PC-3 (cell line): ENCODE data around the gene SLC4A7. TPM values are rescaled to one million over a fixed set of nuclear protein-coding genes. Genes with fewer than 3 reads are reported as not detected.

ENCODE experiments used
- ATAC-seq: fragments of 200-7000 bp; cut with Tn5 transposase; 2 replicates; pipeline ENCODE4 v1.9.1; 2020; ENCODE audit warnings: mild to moderate bottlenecking, moderate library complexity
- Bru-seq: library from RNA; stranded (reverse); fragments of 400-500 nt; gene quantifications from one replicate; lab custom pipeline; 2021; lab: Mats Ljungman, UMichigan
- BruChase-seq, 2 experiments: library from RNA; stranded (reverse); fragments of 400-500 nt; gene quantifications; one replicate each; lab custom pipeline; 2021; lab: Mats Ljungman, UMichigan
- BruUV-seq: library from RNA; stranded (reverse); fragments of 400-500 nt; replicated peaks from 2 replicates; lab custom pipeline; 2021; lab: Mats Ljungman, UMichigan
- CTCF ChIA-PET: fragments of 300-600 bp; sonication (Branson Sonifier 250); formaldehyde crosslinking; loops from one replicate; lab custom pipeline; 2022; ENCODE audit warnings: antibody characterized with exemption; lab: Charles Lee
- POLR2A ChIA-PET: fragments of 300-600 bp; sonication (Branson Sonifier 250); formaldehyde crosslinking; loops from one replicate; lab custom pipeline; 2022; ENCODE audit warnings: antibody characterized with exemption; ENCODE audit not compliant: unreplicated experiment; lab: Charles Lee
- DNase-seq: peaks from one replicate; pipeline ENCODE4 v3.0.0-alpha.2; 2015
- H2AFZ ChIP-seq: fragments of 300-600 bp; sonication (generic); 2 replicates; pipeline ENCODE4 v1.6.0; 2016; ENCODE audit warnings: antibody characterized with exemption, low read length
- H3F3A ChIP-seq: fragments of 300-600 bp; sonication (generic); one replicate; pipeline ENCODE4 v1.6.0; 2017; ENCODE audit warnings: antibody characterized with exemption, low read length, control low read depth, mild to moderate bottlenecking; ENCODE audit not compliant: unreplicated experiment
- H3K27ac ChIP-seq: fragments of 300-600 bp; sonication (generic); 2 replicates; pipeline ENCODE4 v1.5.1; 2016; ENCODE audit warnings: mild to moderate bottlenecking, low read length
- H3K27me3 ChIP-seq: fragments of 300-600 bp; sonication (generic); 2 replicates; pipeline ENCODE4 v1.6.1; 2016; ENCODE audit warnings: low read length, mixed read lengths
- H3K36me3 ChIP-seq: fragments of 300-600 bp; sonication (generic); 2 replicates; pipeline ENCODE4 v1.6.1; 2016; ENCODE audit warnings: low read depth, mixed run types, low read length, mixed read lengths
- H3K4me1 ChIP-seq: fragments of 300-600 bp; sonication (generic); 2 replicates; pipeline ENCODE4 v1.5.1; 2016; ENCODE audit warnings: low read length; ENCODE audit not compliant: insufficient read depth
- H3K4me2 ChIP-seq: fragments of 300-600 bp; sonication (generic); 2 replicates; pipeline ENCODE4 v1.6.0; 2016; ENCODE audit warnings: low read length
- H3K4me3 ChIP-seq: fragments of 300-600 bp; sonication (generic); 2 replicates; pipeline ENCODE4 v1.5.1; 2016; ENCODE audit warnings: mild to moderate bottlenecking, low read length, mixed read lengths
- H3K79me2 ChIP-seq: fragments of 300-600 bp; sonication (generic); 2 replicates; pipeline ENCODE4 v1.6.1; 2017; ENCODE audit warnings: low read length, mixed read lengths
- H3K9ac ChIP-seq: fragments of 300-600 bp; sonication (generic); 2 replicates; pipeline ENCODE4 v1.6.0; 2016; ENCODE audit warnings: mild to moderate bottlenecking, low read length
- H3K9me2 ChIP-seq: fragments of 300-600 bp; sonication (generic); replicated peaks from 2 replicates; pipeline ENCODE4 v1.6.1; 2016; ENCODE audit warnings: mixed run types, low read length, mixed read lengths
- H3K9me3 ChIP-seq: fragments of 300-600 bp; sonication (generic); 2 replicates; pipeline ENCODE4 v1.6.1; 2016; ENCODE audit warnings: low read length, mixed read lengths
- H4K20me1 ChIP-seq: fragments of 300-600 bp; sonication (generic); 2 replicates; pipeline ENCODE4 v1.6.1; 2016; ENCODE audit warnings: low read length, mixed read lengths
- CTCF ChIP-seq: fragments of 300-600 bp; sonication (generic); conservative IDR thresholded peaks from 2 replicates; pipeline ENCODE4 v1.5.1; 2017; ENCODE audit warnings: antibody characterized with exemption, low read depth, mild to moderate bottlenecking, low read length
- EZH2 ChIP-seq: fragments of 300-600 bp; sonication (generic); IDR thresholded peaks from one replicate; pipeline ENCODE4 v1.6.1; 2017; ENCODE audit warnings: antibody characterized with exemption, mild to moderate bottlenecking, low read length; ENCODE audit not compliant: unreplicated experiment
- EZH2phosphoT487 ChIP-seq: fragments of 300-600 bp; sonication (generic); IDR thresholded peaks from 2 replicates; pipeline ENCODE4 v1.6.1; 2018; ENCODE audit warnings: mild to moderate bottlenecking, antibody characterized with exemption, low read length, borderline replicate concordance
- intact Hi-C: fragments of 100-400 bp; cut with micrococcal nuclease; formaldehyde crosslinking; loops from 2 replicates; pipeline ENCODE4 v1.9.0; 2023
- long read RNA-seq: library from polyadenylated mRNA; unstranded; transcript quantifications from one replicate; pipeline ENCODE4 v2.0.0, GENCODE V29; 2021; ENCODE audit not compliant: unreplicated experiment
- total RNA-seq: library from RNA; depleted of rRNA; stranded (reverse); fragments of >200 nt; gene quantifications from 2 replicates; pipeline ENCODE4 v1.2.3, GENCODE V29; 2014; rRNA removed

Gene SLC4A7
- 56.0 and 59.7 TPM in 2 replicates for total RNA-seq
- percentile 98 among the genes with signal in this experiment for Bru-seq, nascent RNA
- BruChase-seq, experiment 1, labeled RNA remaining after a 6-hour chase = percentile 90 among the genes with signal in this experiment
- BruChase-seq, experiment 2, labeled RNA remaining after a 2-hour chase = percentile 95 among the genes with signal in this experiment
- long read RNA-seq, partial matches to known transcripts = 63 of 99 reads
- long read RNA-seq, other reads (novel, unspliced or antisense) = 30 of 99 reads

GRCh38 chr3:27484015-27484844 lies at the start of gene SLC4A7:
TSS of gene SLC4A7 (minus strand) at chr3:27484384. CDS start at chr3:27484126, 258 bp downstream.
- no peaks in the 10 kb centered on the region for H3K27me3 ChIP-seq
- peaks cover 33% of the 10 kb centered on the region for H3K4me1 ChIP-seq
- peak within 1 kb of the TSS; percentile 90 for H3K4me2 ChIP-seq
- peaks cover 6% of the 10 kb centered on the region; the same call in 1 of the 2 replicates for H3K36me3 ChIP-seq
- peak within 1 kb of the TSS; percentile 64 for H2AFZ ChIP-seq
- peak within 1 kb of the TSS; percentile 96 for H3K9ac ChIP-seq
- ChIA-PET CTCF (interaction anchor here (0.6 to 1.0 kb wide), 2 partner anchors 17 to 198 kb away, joined by 3 read pairs; no protein-coding TSS in a partner anchor), POLR2A (interaction anchor here (0.5 to 0.9 kb wide), 6 partner anchors 12 to 538 kb away, joined by 3 to 13 read pairs (median 4); no protein-coding TSS in a partner anchor)
- no peaks in the 10 kb centered on the region for H3K9me2 ChIP-seq
- H3K27ac ChIP-seq = peak within 1 kb of the TSS; percentile 59
- peak within 1 kb of the TSS; percentile 88 for H3K4me3 ChIP-seq
- TF ChIP-seq EZH2phosphoT487 (no peak), CTCF (no peak), EZH2 (no peak)
- H3F3A ChIP-seq = no peaks in the 10 kb centered on the region
- ATAC-seq (peak; percentile 85), DNase-seq (peak; percentile 97)
- intact Hi-C loops = loop anchor here (1.0 to 2.0 kb wide), 4 partner anchors 19 to 197 kb away; no protein-coding TSS in a partner anchor
- H3K9me3 ChIP-seq = no peaks in the 10 kb centered on the region
- BruUV-seq = no TSS peak
- H3K79me2 ChIP-seq = peaks cover 50% of the 10 kb centered on the region
- H4K20me1 ChIP-seq = peaks cover 36% of the 10 kb centered on the region

- Histone ChIP-seq H3F3A (peaks cover 18% of the 10 kb centered on the region), H4K20me1 (no peaks in the 10 kb centered on the region), H3K4me1 (peaks cover 41% of the 10 kb centered on the region), H3K9me3 (no peaks in the 10 kb centered on the region), H2AFZ (peak overlapping the region; percentile 54), H3K27me3 (no peaks in the 10 kb centered on the region), H3K27ac (peak overlapping the region; percentile 97), H3K79me2 (no peaks in the 10 kb centered on the region), H3K9me2 (no peaks in the 10 kb centered on the region), H3K36me3 (no peaks in the 10 kb centered on the region), H3K4me3 (peak overlapping the region; percentile 34), H3K4me2 (peak overlapping the region; percentile 72), H3K9ac (peak overlapping the region; percentile 86)
- ChIA-PET CTCF (interaction anchor here (1.0 kb wide), 1 partner anchor 148 kb away, joined by 7 read pairs; no protein-coding TSS in a partner anchor), POLR2A (interaction anchor here (0.9 kb wide), 1 partner anchor 148 kb away, joined by 9 read pairs; no protein-coding TSS in a partner anchor)
- DNase-seq = no peak
- intact Hi-C loops = loop anchor here (1.0 kb wide), 2 partner anchors 49 to 221 kb away; partner anchors contain the start of gene SLC4A7
- peak; percentile 2; the same call in 1 of the 2 replicates for ATAC-seq
- TF ChIP-seq EZH2 = no peak
- TF ChIP-seq CTCF = no peak
- no peak for TF ChIP-seq EZH2phosphoT487
- BruUV-seq = TSS peak; percentile 78
These were observed 49.0 kb upstream of the SLC4A7 start for GRCh38 chr3:27533261-27533607.
